ENCODE results near the gene TRIM31. TPM values are rescaled to one million over a fixed set of nuclear protein-coding genes. Genes with fewer than 3 reads are reported as not detected.

TRIM31 gene
- not detected in 2 replicates for polyA plus RNA-seq (2013)

GRCh38 chr6:30113003-30113759 lies at the start of gene TRIM31:
Gene TRIM31, minus strand, starts transcription at chr6:30113090. Its CDS starts 285 bp downstream, at chr6:30112805.
- no peak within 1 kb of the TSS for H3K27ac ChIP-seq (ENCODE audit: low read depth, low read length)
- no peak within 1 kb of the TSS for H3K4me3 ChIP-seq (ENCODE audit: low read depth, low read length)
- H3K23ac ChIP-seq (ENCODE audit: low read length) = no peak within 1 kb of the TSS
- no peaks in the 10 kb centered on the region for H3K79me2 ChIP-seq (ENCODE audit: control insufficient read depth, insufficient read depth, low read length, poor library complexity)
- H2AFZ ChIP-seq (ENCODE audit: insufficient read depth, low read length, poor library complexity) = no peak within 1 kb of the TSS
- WGBS (ENCODE audit: extremely low coverage, insufficient coverage, insufficient read length) = 100% methylated on average over 1 of the region's 3 CpGs
- no peak within 1 kb of the TSS for H3K4me2 ChIP-seq (ENCODE audit: low read length)
- H3K9ac ChIP-seq (ENCODE audit: low read length) = no peak within 1 kb of the TSS
- no peaks in the 10 kb centered on the region for H3K79me1 ChIP-seq (ENCODE audit: low read length)
- H4K12ac ChIP-seq (ENCODE audit: low read depth, low read length) = no peak within 1 kb of the TSS
- H3K4me1 ChIP-seq (ENCODE audit: control insufficient read depth in 1 of 2, insufficient read depth in 2 of 2, low read length in 2 of 2) = no peaks in the 10 kb centered on the region
- H2AK5ac ChIP-seq (ENCODE audit: low read length) = no peak within 1 kb of the TSS
- H2BK12ac ChIP-seq (ENCODE audit: low read length) = no peak within 1 kb of the TSS
- H3K14ac ChIP-seq (ENCODE audit: low read length) = no peak within 1 kb of the TSS
- no peak within 1 kb of the TSS for H3K18ac ChIP-seq (ENCODE audit: low read length)
- no peaks in the 10 kb centered on the region for H3K27me3 ChIP-seq (ENCODE audit: insufficient read depth, low read length)
- H4K8ac ChIP-seq (ENCODE audit: low read depth, low read length) = no peak within 1 kb of the TSS
- no peak for DNase-seq
- H2BK5ac ChIP-seq (ENCODE audit: low read depth, low read length, poor library complexity) = no peak within 1 kb of the TSS
- no peaks in the 10 kb centered on the region for H3K36me3 ChIP-seq (ENCODE audit: control insufficient read depth in 1 of 2, insufficient read depth in 2 of 2, low read length in 2 of 2)
- no peak within 1 kb of the TSS for H3K4ac ChIP-seq (ENCODE audit: low read depth, low read length)
- no peak within 1 kb of the TSS for H4K91ac ChIP-seq (ENCODE audit: low read depth, low read length)
- no peaks in the 10 kb centered on the region for H3K9me3 ChIP-seq (ENCODE audit: insufficient read depth, low read depth, low read length)
- H2BK120ac ChIP-seq (ENCODE audit: insufficient read depth, low read length, poor library complexity) = no peak within 1 kb of the TSS

GRCh38 chr6:30162265-30163089 lies 49.6 kb upstream of the TRIM31 start:
- no peaks in the 10 kb centered on the region for H3K79me2 ChIP-seq (ENCODE audit: control insufficient read depth, insufficient read depth, low read length, poor library complexity)
- H2AFZ ChIP-seq (ENCODE audit: insufficient read depth, low read length, poor library complexity) = no peak overlapping the region
- no peaks in the 10 kb centered on the region for H3K4me1 ChIP-seq (ENCODE audit: control insufficient read depth in 1 of 2, insufficient read depth in 2 of 2, low read length in 2 of 2)
- no peak overlapping the region for H4K8ac ChIP-seq (ENCODE audit: low read depth, low read length)
- no peaks in the 10 kb centered on the region for H3K36me3 ChIP-seq (ENCODE audit: control insufficient read depth in 1 of 2, insufficient read depth in 2 of 2, low read length in 2 of 2)
- H4K91ac ChIP-seq (ENCODE audit: low read depth, low read length) = no peak overlapping the region
- H3K27me3 ChIP-seq (ENCODE audit: insufficient read depth, low read length) = no peaks in the 10 kb centered on the region
- H3K9me3 ChIP-seq (ENCODE audit: insufficient read depth, low read depth, low read length) = peaks cover 2% of the 10 kb centered on the region
- no peak overlapping the region for H2BK5ac ChIP-seq (ENCODE audit: low read depth, low read length, poor library complexity)
- no peak overlapping the region for H3K4me3 ChIP-seq (ENCODE audit: low read depth, low read length)
- no peaks in the 10 kb centered on the region for H3K79me1 ChIP-seq (ENCODE audit: low read length)
- no peak overlapping the region for H2AK5ac ChIP-seq (ENCODE audit: low read length)
- H3K18ac ChIP-seq (ENCODE audit: low read length) = no peak overlapping the region
- no CpG with 5 or more reads among the region's 12 CpGs for WGBS (ENCODE audit: extremely low coverage, insufficient coverage, insufficient read length)
- H3K14ac ChIP-seq (ENCODE audit: low read length) = no peak overlapping the region
- H2BK120ac ChIP-seq (ENCODE audit: insufficient read depth, low read length, poor library complexity) = no peak overlapping the region
- DNase-seq = no peak
- no peak overlapping the region for H3K4ac ChIP-seq (ENCODE audit: low read depth, low read length)
- no peak overlapping the region for H4K12ac ChIP-seq (ENCODE audit: low read depth, low read length)
- H3K9ac ChIP-seq (ENCODE audit: low read length) = no peak overlapping the region
- no peak overlapping the region for H2BK12ac ChIP-seq (ENCODE audit: low read length)
- H3K27ac ChIP-seq (ENCODE audit: low read depth, low read length) = no peak overlapping the region
- H3K4me2 ChIP-seq (ENCODE audit: low read length) = no peak overlapping the region
- no peak overlapping the region for H3K23ac ChIP-seq (ENCODE audit: low read length)

DNA sequence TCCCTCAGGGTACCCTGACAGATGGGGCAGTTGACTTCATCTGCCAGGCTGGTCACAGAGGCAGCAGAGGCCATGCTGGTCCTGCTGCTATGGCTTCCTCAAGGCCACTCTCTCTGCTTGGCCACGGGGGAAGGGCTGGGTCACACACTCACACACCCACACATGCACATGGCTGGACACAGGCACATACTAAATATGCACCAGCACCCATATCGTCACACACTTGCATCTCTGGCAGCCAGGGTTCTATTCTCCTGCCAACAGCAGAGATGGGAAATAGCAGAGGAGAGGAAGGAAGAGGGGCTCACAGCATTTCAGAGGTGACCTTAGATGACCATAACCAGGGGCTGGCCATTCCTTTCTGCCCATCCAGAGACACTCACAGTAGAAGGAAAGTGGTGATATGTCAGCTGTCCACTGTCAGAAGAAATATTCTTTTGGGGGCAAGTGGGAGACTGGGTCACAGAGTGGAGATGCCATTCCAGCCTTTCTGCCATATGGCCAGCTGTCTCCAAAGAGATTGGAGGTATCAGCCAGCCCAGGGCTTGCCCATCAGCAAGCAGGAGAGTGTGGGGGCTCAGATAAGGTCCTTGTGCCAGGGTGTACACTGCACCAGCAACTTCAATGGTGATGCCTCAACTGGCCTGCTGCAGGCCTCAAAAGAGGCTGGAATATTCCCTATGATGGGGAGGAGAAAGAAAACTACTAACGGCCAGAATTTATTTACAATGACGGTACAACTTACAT lies 48.1 kb upstream of the TRIM31 start, which contains the start of gene TRIM10:
TRIM10 (minus strand) TSS at position 427 of the 747 bp plus-strand sequence; CDS start at position 74, 353 bp downstream.
- H3K14ac ChIP-seq (ENCODE audit: low read length) = no peak within 1 kb of the TSS
- no peak within 1 kb of the TSS for H2AFZ ChIP-seq (ENCODE audit: insufficient read depth, low read length, poor library complexity)
- H3K9ac ChIP-seq (ENCODE audit: low read length) = no peak within 1 kb of the TSS
- H3K4me2 ChIP-seq (ENCODE audit: low read length) = no peak within 1 kb of the TSS
- no peak within 1 kb of the TSS for H2BK5ac ChIP-seq (ENCODE audit: low read depth, low read length, poor library complexity)
- no peak within 1 kb of the TSS for H3K4ac ChIP-seq (ENCODE audit: low read depth, low read length)
- no peak within 1 kb of the TSS for H3K18ac ChIP-seq (ENCODE audit: low read length)
- no peak within 1 kb of the TSS for H2AK5ac ChIP-seq (ENCODE audit: low read length)
- peaks cover 2% of the 10 kb centered on the region for H3K9me3 ChIP-seq (ENCODE audit: insufficient read depth, low read depth, low read length)
- no peak within 1 kb of the TSS for H4K8ac ChIP-seq (ENCODE audit: low read depth, low read length)
- H3K23ac ChIP-seq (ENCODE audit: low read length) = no peak within 1 kb of the TSS
- no peak within 1 kb of the TSS for H4K91ac ChIP-seq (ENCODE audit: low read depth, low read length)
- H3K27ac ChIP-seq (ENCODE audit: low read depth, low read length) = no peak within 1 kb of the TSS
- H3K79me2 ChIP-seq (ENCODE audit: control insufficient read depth, insufficient read depth, low read length, poor library complexity) = no peaks in the 10 kb centered on the region
- no peak for DNase-seq
- H3K4me3 ChIP-seq (ENCODE audit: low read depth, low read length) = peak within 1 kb of the TSS; percentile 40
- no peak within 1 kb of the TSS for H2BK120ac ChIP-seq (ENCODE audit: insufficient read depth, low read length, poor library complexity)
- no peak within 1 kb of the TSS for H2BK12ac ChIP-seq (ENCODE audit: low read length)
- H4K12ac ChIP-seq (ENCODE audit: low read depth, low read length) = no peak within 1 kb of the TSS
- H3K27me3 ChIP-seq (ENCODE audit: insufficient read depth, low read length) = no peaks in the 10 kb centered on the region
- no peaks in the 10 kb centered on the region for H3K4me1 ChIP-seq (ENCODE audit: control insufficient read depth in 1 of 2, insufficient read depth in 2 of 2, low read length in 2 of 2)
- H3K36me3 ChIP-seq (ENCODE audit: control insufficient read depth in 1 of 2, insufficient read depth in 2 of 2, low read length in 2 of 2) = no peaks in the 10 kb centered on the region
- H3K79me1 ChIP-seq (ENCODE audit: low read length) = no peaks in the 10 kb centered on the region
- WGBS (ENCODE audit: extremely low coverage, insufficient coverage, insufficient read length) = no CpG with 5 or more reads among the region's 4 CpGs

DNA sequence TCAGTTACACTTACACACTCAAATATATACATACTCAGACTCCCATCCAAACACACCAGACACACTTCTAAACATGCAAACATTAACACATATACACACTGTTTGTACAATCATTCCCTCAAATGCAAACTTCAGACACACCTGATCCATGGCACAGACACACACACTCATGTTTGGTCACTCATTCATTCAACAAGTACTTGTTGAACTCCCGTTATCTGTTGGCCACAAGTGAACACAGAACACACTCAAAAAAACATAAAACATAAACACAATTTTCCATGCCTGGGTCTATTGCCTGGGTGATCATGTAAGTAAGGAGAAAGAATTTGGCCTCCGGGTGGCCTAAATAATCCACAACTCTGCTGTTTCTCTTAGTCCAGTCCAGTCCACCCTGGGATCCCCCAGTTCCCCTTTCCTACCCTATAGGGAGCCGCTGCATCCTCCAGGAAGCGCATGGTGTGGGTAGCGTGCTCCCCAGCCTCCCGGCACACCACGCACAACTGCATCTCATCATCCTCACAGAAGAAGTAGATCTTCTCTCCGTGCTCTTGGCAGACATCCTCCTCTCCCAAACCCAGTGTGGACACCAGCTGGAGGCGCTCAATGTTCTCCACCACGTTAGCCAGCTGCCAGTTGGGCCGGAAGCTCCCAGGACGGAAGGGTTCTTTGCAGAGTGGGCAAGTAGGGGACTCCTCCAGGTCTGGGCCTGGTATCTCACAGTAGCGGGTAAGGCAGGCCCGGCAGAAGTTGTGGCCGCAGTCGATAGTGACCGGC lies 47.3 kb upstream of the TRIM31 start:
- no peaks in the 10 kb centered on the region for H3K4me1 ChIP-seq (ENCODE audit: control insufficient read depth in 1 of 2, insufficient read depth in 2 of 2, low read length in 2 of 2)
- no peak overlapping the region for H3K27ac ChIP-seq (ENCODE audit: low read depth, low read length)
- no peak overlapping the region for H3K14ac ChIP-seq (ENCODE audit: low read length)
- H2BK120ac ChIP-seq (ENCODE audit: insufficient read depth, low read length, poor library complexity) = no peak overlapping the region
- H4K12ac ChIP-seq (ENCODE audit: low read depth, low read length) = no peak overlapping the region
- H3K4me3 ChIP-seq (ENCODE audit: low read depth, low read length) = peak overlapping the region; percentile 40
- no peak overlapping the region for H4K91ac ChIP-seq (ENCODE audit: low read depth, low read length)
- no peak overlapping the region for H2BK5ac ChIP-seq (ENCODE audit: low read depth, low read length, poor library complexity)
- no peak overlapping the region for H2AFZ ChIP-seq (ENCODE audit: insufficient read depth, low read length, poor library complexity)
- no CpG with 5 or more reads among the region's 17 CpGs for WGBS (ENCODE audit: extremely low coverage, insufficient coverage, insufficient read length)
- no peak overlapping the region for H2BK12ac ChIP-seq (ENCODE audit: low read length)
- no peaks in the 10 kb centered on the region for H3K36me3 ChIP-seq (ENCODE audit: control insufficient read depth in 1 of 2, insufficient read depth in 2 of 2, low read length in 2 of 2)
- peaks cover 2% of the 10 kb centered on the region for H3K9me3 ChIP-seq (ENCODE audit: insufficient read depth, low read depth, low read length)
- H3K4me2 ChIP-seq (ENCODE audit: low read length) = no peak overlapping the region
- H3K4ac ChIP-seq (ENCODE audit: low read depth, low read length) = no peak overlapping the region
- no peak overlapping the region for H3K9ac ChIP-seq (ENCODE audit: low read length)
- H3K27me3 ChIP-seq (ENCODE audit: insufficient read depth, low read length) = no peaks in the 10 kb centered on the region
- no peak overlapping the region for H3K23ac ChIP-seq (ENCODE audit: low read length)
- H2AK5ac ChIP-seq (ENCODE audit: low read length) = no peak overlapping the region
- no peak for DNase-seq
- no peak overlapping the region for H4K8ac ChIP-seq (ENCODE audit: low read depth, low read length)
- no peaks in the 10 kb centered on the region for H3K79me2 ChIP-seq (ENCODE audit: control insufficient read depth, insufficient read depth, low read length, poor library complexity)
- no peak overlapping the region for H3K18ac ChIP-seq (ENCODE audit: low read length)
- H3K79me1 ChIP-seq (ENCODE audit: low read length) = no peaks in the 10 kb centered on the region

Data from trophoblast cell (in vitro differentiated cells and primary cell).